BLaER1 treated with 17β-estradiol and CSF1 and Interleukin-3, amounts not matched to agents 10 nM and 100 nM (cell line): ENCODE data around the gene GIMAP7.
"Not testable (repeated sequence)": the region's sequence is repeated elsewhere in the genome, so short reads cannot be mapped to it uniquely, and the experiment has no call there.

Experiments used
- H3K27ac ChIP-seq, 11 experiments: shearing (Covaris generic); formaldehyde crosslinking; 2 replicates each; pipeline ENCODE4 v1.8.1; 2022
- H3K27me3 ChIP-seq, 11 experiments: shearing (Covaris generic); formaldehyde crosslinking; 2 replicates each; pipeline ENCODE4 v1.8.1; 2022
- H3K36me3 ChIP-seq, 11 experiments: shearing (Covaris generic); formaldehyde crosslinking; 2 replicates each; pipeline ENCODE4 v1.8.1; 2022
- H3K4me1 ChIP-seq, 10 experiments: shearing (Covaris generic); formaldehyde crosslinking; 2 replicates each; pipeline ENCODE4 v1.8.1; 2022
- H3K4me2 ChIP-seq, 11 experiments: shearing (Covaris generic); formaldehyde crosslinking; 2 replicates each; pipeline ENCODE4 v1.8.1; 2022
- H3K4me3 ChIP-seq, 10 experiments: shearing (Covaris generic); formaldehyde crosslinking; 2 replicates each; pipeline ENCODE4 v1.8.1; 2022
- H3K9ac ChIP-seq, 11 experiments: shearing (Covaris generic); formaldehyde crosslinking; 2 replicates each; pipeline ENCODE4 v1.8.1; 2022
- H3K9me3 ChIP-seq, 11 experiments: shearing (Covaris generic); formaldehyde crosslinking; replicated peaks in 1 of 11; 2 replicates each; pipeline ENCODE4 v1.8.1; 2022
- H4K20me1 ChIP-seq, 11 experiments: shearing (Covaris generic); formaldehyde crosslinking; 2 replicates each; pipeline ENCODE4 v1.8.1; 2022
- Cebpa-rat ChIP-seq, 11 experiments: shearing (Covaris generic); IDR thresholded peaks; 2 replicates each; pipeline ENCODE4 v1.8.1; 2022

The GIMAP7 gene

GRCh38 chr7:150476819-150477631 lies 37.6 kb upstream of the GIMAP7 start:
- H3K4me1 ChIP-seq: peaks cover 14 to 45% (median 18%) of the 10 kb centered on the region in 10 experiments
- no peaks in the 10 kb centered on the region for H3K27me3 ChIP-seq
- no peak overlapping the region for H3K27ac ChIP-seq
- peaks cover 0 to 74% (median 0%) of the 10 kb centered on the region in 11 experiments; a peak in 7 of 22 replicates for H3K36me3 ChIP-seq
- H3K9me3 ChIP-seq: peaks cover 0 to 20% (median 9%) of the 10 kb centered on the region in 11 experiments; a peak in 10 of 22 replicates
- H3K4me2 ChIP-seq: no peak overlapping the region
- peaks cover 0 to 7% (median 0%) of the 10 kb centered on the region in 11 experiments; a peak in 2 of 22 replicates for H4K20me1 ChIP-seq
- H3K4me3 ChIP-seq: no peak overlapping the region
- no peak overlapping the region for H3K9ac ChIP-seq
- no peak for TF ChIP-seq Cebpa-rat (IDR thresholded peaks at IDR 0.05)

GRCh38 chr7:150479023-150479716 lies 35.5 kb upstream of the GIMAP7 start:
- Histone ChIP-seq H4K20me1 (no peaks in the 10 kb centered on the region), H3K27ac (peak overlapping the region in 2 of 11 experiments; percentile 79 to 82; a peak in 2 of 22 replicates), H3K9me3 (peaks cover 0 to 20% (median 4%) of the 10 kb centered on the region in 11 experiments; a peak in 10 of 22 replicates), H3K4me2 (peak overlapping the region in 3 of 11 experiments; percentile 84 to 92 (median 89); a peak in 5 of 22 replicates), H3K36me3 (peaks cover 0 to 52% (median 0%) of the 10 kb centered on the region in 11 experiments; a peak in 7 of 22 replicates), H3K4me3 (no peak overlapping the region), H3K9ac (0 out of 22 replicates have a peak overlapping the region, but pooled peaks of 1 of the 11 experiments have one; percentile 7), H3K4me1 (peaks cover 32 to 62% (median 37%) of the 10 kb centered on the region in 10 experiments), H3K27me3 (no peaks in the 10 kb centered on the region)
- TF ChIP-seq Cebpa-rat (IDR thresholded peaks at IDR 0.05): no peak

- H3K4me1 ChIP-seq: peaks cover 42 to 84% (median 49%) of the 10 kb centered on the region in 10 experiments
- H3K27ac ChIP-seq: peak overlapping the region in 8 of 11 experiments; percentile 9 to 85 (median 60); a peak in 13 of 22 replicates
- H3K4me2 ChIP-seq: peak overlapping the region; percentile 54 to 92 (median 78)
- peaks cover 0 to 19% (median 5%) of the 10 kb centered on the region in 11 experiments; a peak in 13 of 22 replicates for H3K9me3 ChIP-seq
- no peaks in the 10 kb centered on the region for H3K27me3 ChIP-seq
- H3K9ac ChIP-seq: peak overlapping the region in 3 of 11 experiments; percentile 24 to 57 (median 36); a peak in 4 of 22 replicates
- H3K36me3 ChIP-seq: peaks cover 0 to 33% (median 0%) of the 10 kb centered on the region in 11 experiments; a peak in 7 of 22 replicates
- no peak for TF ChIP-seq Cebpa-rat (IDR thresholded peaks at IDR 0.05)
- H4K20me1 ChIP-seq: no peaks in the 10 kb centered on the region
- no peak overlapping the region for H3K4me3 ChIP-seq
These were observed 33.3 kb upstream of the GIMAP7 start for GRCh38 chr7:150481186-150481920.

- Histone ChIP-seq H3K36me3 (peaks cover 0 to 28% (median 0%) of the 10 kb centered on the region in 11 experiments; a peak in 7 of 22 replicates), H3K4me2 (peak overlapping the region; percentile 54 to 92 (median 78)), H3K27me3 (no peaks in the 10 kb centered on the region), H3K4me1 (peaks cover 42 to 90% (median 49%) of the 10 kb centered on the region in 10 experiments), H3K9me3 (peaks cover 0 to 18% (median 5%) of the 10 kb centered on the region in 11 experiments; a peak in 15 of 22 replicates), H3K27ac (peak overlapping the region in 8 of 11 experiments; percentile 9 to 85 (median 60); a peak in 11 of 22 replicates), H3K4me3 (no peak overlapping the region; a peak in 1 of 20 replicates), H3K9ac (no peak overlapping the region; a peak in 1 of 22 replicates), H4K20me1 (no peaks in the 10 kb centered on the region)
- no peak for TF ChIP-seq Cebpa-rat (IDR thresholded peaks at IDR 0.05)
These were observed 32.8 kb upstream of the GIMAP7 start for GRCh38 chr7:150481922-150482321.

- peaks cover 42 to 98% (median 49%) of the 10 kb centered on the region in 10 experiments for H3K4me1 ChIP-seq
- peak overlapping the region; percentile 54 to 92 (median 78) for H3K4me2 ChIP-seq
- H3K4me3 ChIP-seq: peak overlapping the region in 9 of 10 experiments; percentile 12 to 48 (median 29); a peak in 8 of 20 replicates
- peak overlapping the region in 9 of 11 experiments; percentile 4 to 74 (median 65); a peak in 15 of 22 replicates for H3K9ac ChIP-seq
- not testable (repeated sequence) for H3K27me3 ChIP-seq, H4K20me1 ChIP-seq
- H3K27ac ChIP-seq: peak overlapping the region; percentile 41 to 85 (median 77); a peak in 18 of 22 replicates
- H3K9me3 ChIP-seq: peaks cover 0 to 16% (median 4%) of the 10 kb centered on the region in 11 experiments; a peak in 13 of 22 replicates
- H3K36me3 ChIP-seq: peaks cover 0 to 12% (median 0%) of the 10 kb centered on the region in 11 experiments; a peak in 3 of 22 replicates
These were observed 31.2 kb upstream of the GIMAP7 start for GRCh38 chr7:150483514-150483913.

DNA sequence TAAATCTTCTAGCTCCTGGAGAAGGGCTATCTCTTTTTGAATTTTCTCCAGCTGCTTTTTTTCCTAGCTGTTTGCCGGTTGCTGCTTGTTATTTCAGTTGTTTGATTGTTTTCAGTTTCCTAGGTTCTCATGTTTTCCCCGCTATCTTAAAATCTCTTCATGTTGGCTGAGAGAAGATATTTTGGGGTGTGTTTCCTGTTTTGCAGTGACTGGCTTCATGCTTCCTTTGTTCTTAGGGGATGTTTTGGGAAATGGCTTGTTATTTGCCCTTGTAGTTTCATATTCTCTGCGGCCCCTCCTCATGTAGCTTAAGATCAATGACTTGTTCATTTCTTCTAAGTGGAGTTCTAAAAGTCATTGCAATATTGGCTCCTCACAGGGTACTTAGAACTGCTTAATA lies 30.6 kb upstream of the GIMAP7 start:
- Histone ChIP-seq H3K4me3 (peak overlapping the region in 9 of 10 experiments; percentile 12 to 48 (median 29); a peak in 11 of 20 replicates), H3K27ac (peak overlapping the region; percentile 41 to 85 (median 77); a peak in 20 of 22 replicates), H3K9me3 (peaks cover 0 to 19% (median 6%) of the 10 kb centered on the region in 11 experiments; a peak in 14 of 22 replicates), H3K9ac (peak overlapping the region; percentile 4 to 74 (median 60); a peak in 19 of 22 replicates), H3K4me1 (peaks cover 42 to 98% (median 50%) of the 10 kb centered on the region in 10 experiments), H3K4me2 (peak overlapping the region; percentile 54 to 92 (median 78))
- not testable (repeated sequence) for H4K20me1 ChIP-seq, H3K36me3 ChIP-seq, H3K27me3 ChIP-seq

GRCh38 chr7:150487625-150488024 lies 27.0 kb upstream of the GIMAP7 start:
- Histone ChIP-seq H3K4me3 (no peak overlapping the region; a peak in 1 of 20 replicates), H3K36me3 (no peaks in the 10 kb centered on the region), H3K4me2 (peak overlapping the region in 2 of 11 experiments; percentile 37 to 43; a peak in 3 of 22 replicates), H4K20me1 (no peaks in the 10 kb centered on the region), H3K9me3 (peaks cover 6 to 32% (median 12%) of the 10 kb centered on the region in 11 experiments; a peak in 15 of 22 replicates), H3K27ac (peak overlapping the region in 2 of 11 experiments; percentile 28 to 81; a peak in 1 of 22 replicates), H3K9ac (no peak overlapping the region), H3K27me3 (no peaks in the 10 kb centered on the region), H3K4me1 (peaks cover 22 to 83% (median 33%) of the 10 kb centered on the region in 10 experiments)
- TF ChIP-seq Cebpa-rat (IDR thresholded peaks at IDR 0.05): no peak

DNA sequence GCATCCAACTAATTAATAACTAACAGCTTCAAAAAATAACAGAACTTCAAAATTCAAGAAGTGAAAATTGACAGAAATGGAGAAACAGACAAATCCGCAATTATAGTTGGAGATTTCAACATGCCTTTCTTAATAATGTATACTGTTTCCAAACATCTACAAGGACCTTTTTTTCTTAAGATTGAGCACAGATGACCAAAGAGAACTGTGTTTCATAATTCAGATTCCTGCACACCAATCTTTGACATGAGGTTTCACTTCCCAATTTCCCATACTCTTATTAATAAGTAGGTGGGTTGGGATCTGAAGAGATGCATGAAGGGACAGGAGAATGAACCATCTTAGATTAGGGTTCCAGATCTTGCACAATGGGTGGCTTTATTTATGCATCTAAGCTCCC lies 24.9 kb upstream of the GIMAP7 start:
- peak overlapping the region in 6 of 11 experiments; percentile 47 to 85 (median 63); a peak in 11 of 22 replicates for H3K27ac ChIP-seq
- no peaks in the 10 kb centered on the region for H3K27me3 ChIP-seq
- peak overlapping the region in 7 of 11 experiments; percentile 13 to 76 (median 46); a peak in 10 of 22 replicates for H3K4me2 ChIP-seq
- H4K20me1 ChIP-seq: no peaks in the 10 kb centered on the region
- H3K9ac ChIP-seq: no peak overlapping the region
- H3K4me3 ChIP-seq: no peak overlapping the region
- H3K9me3 ChIP-seq: peaks cover 6 to 32% (median 12%) of the 10 kb centered on the region in 11 experiments; a peak in 15 of 22 replicates
- peak in 2 of 11 experiments; percentile 58 to 75; a peak in 5 of 22 replicates for TF ChIP-seq Cebpa-rat (IDR thresholded peaks at IDR 0.05)
- H3K4me1 ChIP-seq: peaks cover under 1 to 63% (median 14%) of the 10 kb centered on the region in 10 experiments; a peak in 15 of 20 replicates
- no peaks in the 10 kb centered on the region for H3K36me3 ChIP-seq

DNA sequence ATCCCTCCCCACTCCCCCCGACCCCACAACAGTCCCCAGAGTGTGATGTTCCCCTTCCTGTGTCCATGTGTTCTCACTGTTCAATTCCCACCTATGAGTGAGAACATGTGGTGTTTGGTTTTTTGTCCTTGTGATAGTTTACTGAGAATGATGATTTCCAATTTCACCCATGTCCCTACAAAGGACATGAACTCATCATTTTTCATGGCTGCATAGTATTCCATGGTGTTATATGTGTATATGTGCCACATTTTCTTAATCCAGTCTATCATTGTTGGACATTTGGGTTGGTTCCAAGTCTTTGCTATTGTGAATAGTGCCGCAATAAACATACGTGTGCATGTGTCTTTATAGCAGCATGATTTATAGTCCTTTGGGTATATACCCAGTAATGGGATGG lies 21.2 kb upstream of the GIMAP7 start:
- not testable (repeated sequence) for H3K4me3 ChIP-seq, H3K9ac ChIP-seq, H3K27me3 ChIP-seq, H3K27ac ChIP-seq, H3K36me3 ChIP-seq, H4K20me1 ChIP-seq, H3K4me2 ChIP-seq
- peaks cover 7 to 44% (median 14%) of the 10 kb centered on the region in 11 experiments; a peak in 18 of 22 replicates for H3K9me3 ChIP-seq
- peaks cover 0 to 27% (median 8%) of the 10 kb centered on the region in 10 experiments; a peak in 10 of 20 replicates for H3K4me1 ChIP-seq
